K562 (cell line): ENCODE data around the gene MIB2. TPM values are rescaled to one million over a fixed set of nuclear protein-coding genes. Genes with fewer than 3 reads are reported as not detected.

Experiments
- ADNP ChIP-seq: fragments of 200-800 bp; sonication (Bioruptor generic); IDR thresholded peaks from 2 replicates; pipeline ENCODE4 v1.6.1; 2016; ENCODE audit warnings: missing genetic modification characterization, missing compliant biosample characterization
- BACH1 ChIP-seq: fragments of 200-800 bp; sonication (Bioruptor generic); IDR thresholded peaks from 2 replicates; pipeline ENCODE4 v1.6.1; 2016; ENCODE audit warnings: missing genetic modification characterization, missing compliant biosample characterization
- BRF1 ChIP-seq: IDR thresholded peaks from 3 replicates; pipeline ENCODE4 v1.6.1; 2011; ENCODE audit warnings: borderline replicate concordance, mild to moderate bottlenecking; ENCODE audit not compliant: insufficient read length; ENCODE audit errors: extremely low read depth
- CBX3 ChIP-seq, 2 experiments: IDR thresholded peaks; 1 replicate in 1 of 2; 2 replicates in 1 of 2; pipeline ENCODE4 v1.6.1; 2012; ENCODE audit warnings: inconsistent platforms in 2 of 2, low read length in 2 of 2, borderline replicate concordance in 1 of 2, control low read depth in 1 of 2
- CTBP1 ChIP-seq: fragments of 450-650 bp; IDR thresholded peaks from 2 replicates; pipeline ENCODE4 v1.6.1; 2016; ENCODE audit warnings: borderline replicate concordance
- JUNB ChIP-seq: fragments of 450-650 bp; formaldehyde crosslinking; conservative IDR thresholded peaks from 2 replicates; pipeline ENCODE4 v1.4.0; 2020; ENCODE audit warnings: mild to moderate bottlenecking
- KAT8 ChIP-seq: fragments of 450-650 bp; IDR thresholded peaks from 2 replicates; pipeline ENCODE4 v1.6.1; 2016; ENCODE audit warnings: low read depth, mild to moderate bottlenecking
- MNT ChIP-seq, 2 experiments: fragments of 450-650 bp; conservative IDR thresholded peaks; 2 replicates each; pipeline ENCODE4 v1.6.1; 2017; ENCODE audit warnings: mild to moderate bottlenecking in 2 of 2, moderate library complexity in 2 of 2
- NFIC ChIP-seq: fragments of 450-650 bp; IDR thresholded peaks from 2 replicates; pipeline ENCODE4 v1.6.1; 2017; ENCODE audit warnings: mild to moderate bottlenecking, inconsistent platforms
- PKNOX1 ChIP-seq: fragments of 450-650 bp; IDR thresholded peaks from 2 replicates; pipeline ENCODE4 v1.6.1; 2016
- PRPF4 ChIP-seq: fragments of 200-400 bp; formaldehyde crosslinking; IDR thresholded peaks from one replicate; pipeline ENCODE4 v1.6.1; 2017; ENCODE audit warnings: low read length, low read depth, mild to moderate bottlenecking; ENCODE audit not compliant: insufficient read depth, poor library complexity, severe bottlenecking
- ZBTB26 ChIP-seq: fragments of 450-650 bp; formaldehyde crosslinking; IDR thresholded peaks from 2 replicates; pipeline ENCODE4 v1.4.0; 2022; ENCODE audit warnings: missing genetic modification characterization
- ZNF3 ChIP-seq: fragments of 250-450 bp; sonication (Bioruptor Pico); IDR thresholded peaks from 2 replicates; pipeline ENCODE4 v1.5.0; 2021; ENCODE audit warnings: mild to moderate bottlenecking, moderate library complexity
- ZNF41 ChIP-seq: fragments of 250-450 bp; sonication (Bioruptor Pico); conservative IDR thresholded peaks from 2 replicates; pipeline ENCODE4 v1.4.0; 2020; ENCODE audit warnings: mild to moderate bottlenecking
- polyA plus RNA-seq, 8 experiments: library from polyadenylated mRNA; depleted of rRNA in 4 of 8; stranded (reverse) in 5 of 8; unstranded in 3 of 8; fragments of >200 nt; fragmentation: Nextera tagmentation in 2 of 8; fragmentation: Illumina TruSeq in 1 of 8; extraction: Ambion mirVana in 2 of 8; extraction: Trizol in 1 of 8; gene quantifications; 2 replicates each; pipeline versions ENCODE4 v1.2.1 to v1.2.3, GENCODE V29; 2011 to 2014; ENCODE audit warnings: inconsistent platforms in 1 of 8, missing spikeins in 1 of 8
- total RNA-seq, 7 experiments: library from RNA; depleted of rRNA in 6 of 7; stranded (reverse); fragments of >200 nt in 6 of 7; fragmentation: Illumina TruSeq in 2 of 7; extraction: Trizol in 2 of 7; gene quantifications; 2 replicates each; pipeline versions ENCODE4 v1.2.1 to v1.2.3, GENCODE V29; 2011 to 2021; ENCODE audit warnings: low replicate concordance in 1 of 7
- TF ChIP-seq, protein P1 (sequence below): fragments of 200-400 bp; formaldehyde crosslinking; IDR thresholded peaks from 2 replicates; pipeline ENCODE4 v1.6.1; 2017; ENCODE audit warnings: mild to moderate bottlenecking, low read depth, low read length, moderate library complexity

Gene MIB2
- total and polyA plus RNA-seq, 9 of the 15 experiments (the other 6 are each of a cell fraction or from before 2014, with no cell fraction given) = 0.04 to 17.0 (median 4.9) TPM; not detected in 1

DNA sequence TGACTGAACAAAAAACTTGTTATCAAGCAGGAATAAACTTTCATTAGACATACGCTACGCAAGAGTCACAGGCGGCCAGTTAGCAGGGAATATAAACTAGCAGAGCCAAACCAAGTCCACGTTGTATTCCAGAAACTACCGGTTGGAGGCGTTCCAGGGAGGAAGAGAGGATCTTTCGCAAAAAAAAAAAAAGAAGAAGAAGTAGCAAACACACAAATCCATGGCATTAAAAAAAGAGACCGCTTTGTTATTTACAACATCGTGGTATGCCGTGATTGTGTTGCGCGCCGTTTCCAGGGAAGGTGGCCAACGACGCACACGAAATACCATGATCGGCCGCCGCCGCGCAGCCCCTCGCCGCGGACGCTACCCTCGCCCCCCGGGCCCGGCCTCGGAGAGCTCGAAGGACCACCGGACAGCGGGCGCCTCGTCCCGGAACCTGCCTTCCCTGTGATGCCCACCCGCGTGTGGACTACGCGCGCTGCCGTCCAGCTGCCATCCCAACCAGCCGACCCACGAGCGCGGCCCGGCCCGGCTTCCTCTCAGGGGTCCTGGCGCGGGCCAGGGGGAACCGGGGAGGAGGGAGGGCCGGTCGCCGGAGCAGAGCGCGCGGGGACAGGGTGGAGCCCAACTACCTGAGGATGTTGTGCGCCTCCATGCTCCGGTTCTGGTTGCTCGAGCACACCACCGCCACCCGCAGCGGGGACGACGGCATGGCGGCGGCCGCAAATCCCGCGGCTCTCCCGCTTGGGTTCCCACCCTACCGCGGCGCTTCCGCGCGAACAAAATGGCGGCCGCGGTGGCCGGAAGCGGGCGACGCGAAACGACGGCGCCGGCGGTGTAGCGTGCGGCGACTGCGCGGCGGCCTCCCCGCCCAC lies 41.2 kb upstream of the MIB2 start (continued):
- TF ChIP-seq PRPF4 (peak; percentile 49), ZBTB26 (CRISPR knock-in tag) (no peak), ZNF41 (no peak), CBX3 (IDR thresholded peaks at IDR 0.05; ENCODE audit: borderline replicate concordance in 1 of 2, low read length in 2 of 2) (no peak), PKNOX1 (no peak), ZNF3 (CRISPR knock-in tag) (no peak), CTBP1 (peak; percentile 77), JUNB (CRISPR knock-in tag) (no peak), BACH1 (tag) (no peak), MNT (conservative IDR thresholded peaks at IDR 0.05) (peak in 1 of 2 experiments; percentile 58; a peak in 3 of 4 replicates), NFIC (peak; percentile 25), BRF1 (no peak), ADNP (no peak), KAT8 (peak; percentile 26; the same call in 1 of the 2 replicates)
- TF ChIP-seq, protein P1, sequence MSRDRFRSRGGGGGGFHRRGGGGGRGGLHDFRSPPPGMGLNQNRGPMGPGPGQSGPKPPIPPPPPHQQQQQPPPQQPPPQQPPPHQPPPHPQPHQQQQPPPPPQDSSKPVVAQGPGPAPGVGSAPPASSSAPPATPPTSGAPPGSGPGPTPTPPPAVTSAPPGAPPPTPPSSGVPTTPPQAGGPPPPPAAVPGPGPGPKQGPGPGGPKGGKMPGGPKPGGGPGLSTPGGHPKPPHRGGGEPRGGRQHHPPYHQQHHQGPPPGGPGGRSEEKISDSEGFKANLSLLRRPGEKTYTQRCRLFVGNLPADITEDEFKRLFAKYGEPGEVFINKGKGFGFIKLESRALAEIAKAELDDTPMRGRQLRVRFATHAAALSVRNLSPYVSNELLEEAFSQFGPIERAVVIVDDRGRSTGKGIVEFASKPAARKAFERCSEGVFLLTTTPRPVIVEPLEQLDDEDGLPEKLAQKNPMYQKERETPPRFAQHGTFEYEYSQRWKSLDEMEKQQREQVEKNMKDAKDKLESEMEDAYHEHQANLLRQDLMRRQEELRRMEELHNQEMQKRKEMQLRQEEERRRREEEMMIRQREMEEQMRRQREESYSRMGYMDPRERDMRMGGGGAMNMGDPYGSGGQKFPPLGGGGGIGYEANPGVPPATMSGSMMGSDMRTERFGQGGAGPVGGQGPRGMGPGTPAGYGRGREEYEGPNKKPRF = no peak
